GM18858 (cell line): ENCODE measurements around the gene ODC1.

Experiments used
- ATAC-seq: cut with Tn5 transposase; IDR thresholded peaks from one replicate; pipeline ENCODE4 v1.9.1; 2021; ENCODE audit not compliant: unreplicated experiment

ODC1 gene

DNA sequence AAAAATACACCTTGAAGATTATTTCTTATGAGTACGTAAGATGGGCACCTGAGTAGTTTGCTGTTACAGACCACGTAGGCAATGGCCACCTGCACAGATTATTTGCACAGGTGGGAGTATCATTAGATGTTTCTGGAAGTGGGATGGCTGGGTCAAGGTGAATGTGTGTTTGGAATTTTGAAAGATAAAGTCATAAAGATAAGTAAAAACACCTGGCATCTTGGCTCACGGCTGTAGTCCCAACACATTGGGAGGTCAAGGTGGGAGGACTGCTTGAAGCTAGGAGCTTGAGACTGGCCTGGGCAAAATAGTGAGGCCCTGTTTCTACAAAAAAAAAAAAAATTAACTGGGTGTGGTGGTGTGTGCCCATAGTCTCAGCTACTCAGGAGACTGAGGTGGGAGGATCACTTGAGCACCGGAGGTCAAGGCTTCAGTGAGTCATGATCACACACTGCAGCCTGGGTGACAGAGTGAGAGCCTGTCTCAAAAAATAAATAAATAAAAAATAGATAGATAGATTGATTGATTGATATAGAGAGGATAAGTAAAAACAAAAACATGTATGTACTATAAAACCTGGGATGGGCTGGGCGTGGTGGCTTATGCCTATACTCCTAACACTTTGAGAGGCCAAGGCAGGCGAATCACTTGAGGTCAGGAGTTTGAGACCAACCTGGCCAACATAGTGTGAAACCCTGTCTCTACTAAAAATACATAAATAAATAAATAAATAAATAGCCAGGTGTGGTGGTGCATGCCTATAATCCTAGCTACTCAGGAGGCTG is 30.4 kb downstream of the ODC1 start:
- ATAC-seq, result no peak

DNA sequence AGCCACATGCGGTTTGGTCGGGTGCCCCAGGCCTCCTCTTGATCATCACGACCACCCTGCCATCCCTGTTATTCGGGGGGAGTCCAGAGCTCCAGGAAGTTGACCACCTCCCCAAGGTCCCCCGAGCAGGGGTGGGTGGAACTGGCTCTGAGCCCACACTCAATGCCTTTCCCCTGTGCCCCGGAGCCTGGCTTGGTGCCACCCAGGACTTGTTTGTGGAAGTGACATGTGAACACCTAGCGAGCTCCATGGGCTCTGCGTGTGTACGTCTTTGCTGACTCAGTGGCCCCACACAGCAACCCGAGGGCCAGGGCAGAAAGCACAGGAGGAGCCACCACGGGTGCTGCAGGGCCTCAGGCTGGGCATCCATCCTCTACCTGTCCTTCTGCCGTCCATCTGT is 32.5 kb downstream of the ODC1 start:
- no peak for ATAC-seq

DNA sequence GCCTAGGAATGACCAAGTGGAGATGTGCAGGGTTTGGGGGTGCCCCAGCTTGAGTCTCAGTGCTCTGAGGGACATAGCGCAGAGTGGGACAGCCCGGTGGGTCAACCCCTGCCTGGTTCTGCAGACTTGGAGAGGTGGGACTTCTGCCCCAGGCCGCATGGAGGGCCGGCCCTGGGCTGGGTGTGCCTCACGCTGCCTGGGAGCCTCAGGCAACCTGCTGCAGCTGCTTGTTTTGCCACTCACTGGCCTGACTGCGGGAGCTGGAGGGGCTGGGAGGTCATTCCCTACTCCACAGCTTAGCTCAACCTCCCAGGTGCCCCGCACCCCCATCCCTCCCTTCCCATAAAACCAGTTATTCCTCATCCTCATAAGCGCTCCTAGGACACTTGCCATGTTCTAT is 33.1 kb downstream of the ODC1 start:
- no peak for ATAC-seq

DNA sequence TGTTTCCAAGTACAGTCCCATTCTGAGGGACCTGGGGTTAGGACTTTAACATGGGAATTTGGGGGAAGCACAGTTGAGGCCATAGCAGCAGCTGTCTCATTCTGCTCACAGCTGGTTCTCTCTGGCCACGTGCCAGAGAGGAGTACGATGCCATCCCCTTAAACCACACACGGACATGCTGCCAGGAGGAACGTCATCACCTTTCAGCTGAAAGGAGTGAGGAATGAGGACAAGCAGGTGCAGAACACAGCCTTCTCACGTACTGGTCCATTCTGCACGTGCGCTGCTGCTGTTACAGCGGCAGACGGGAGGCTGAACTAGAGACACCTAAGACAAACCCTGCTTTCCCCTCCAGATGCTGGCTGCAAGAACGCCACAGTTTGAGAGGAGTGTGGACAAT is 33.5 kb downstream of the ODC1 start:
- ATAC-seq, result no peak

DNA sequence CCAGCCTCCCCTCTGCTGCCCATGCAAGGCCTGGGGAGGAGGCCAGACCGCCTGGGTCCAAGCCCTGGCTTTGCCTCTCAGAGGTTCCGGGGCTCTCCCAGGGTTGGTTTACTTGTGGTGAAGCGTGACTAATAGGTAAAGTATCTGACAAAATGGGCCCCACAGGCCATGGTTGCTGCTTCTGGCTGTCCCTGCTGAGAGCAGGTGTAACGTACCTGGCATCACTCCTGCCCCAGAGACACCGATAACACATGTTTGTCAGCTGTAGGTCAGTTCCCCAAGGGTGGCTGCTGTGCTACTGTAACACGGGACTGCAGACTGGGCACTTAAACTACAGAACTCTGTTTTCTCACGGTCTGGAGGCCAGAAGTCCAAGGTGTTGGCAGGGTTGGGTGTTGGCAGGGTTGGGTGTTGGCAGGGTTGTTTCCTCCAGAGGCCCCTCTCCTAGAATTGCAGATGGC is 34.1 kb downstream of the ODC1 start:
- ATAC-seq, result no peak

DNA sequence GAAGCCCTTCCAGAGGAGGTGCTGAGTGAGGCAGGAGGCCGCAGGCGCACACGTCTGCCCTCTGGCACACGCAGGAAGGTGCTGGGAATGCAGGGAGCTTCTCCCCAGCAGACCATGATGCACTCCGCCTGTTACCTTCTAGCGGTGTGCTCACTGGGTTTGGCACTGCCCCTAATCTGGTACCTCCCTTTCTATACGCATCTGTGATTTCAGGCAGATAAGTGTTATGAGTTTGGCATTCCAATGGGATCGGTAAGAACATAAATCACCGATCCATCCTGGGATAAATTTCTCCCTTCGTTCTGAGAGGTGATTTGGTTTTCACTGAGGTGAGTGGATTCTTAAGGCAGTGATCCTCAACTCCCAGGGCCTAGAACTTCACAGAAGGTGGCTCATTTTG is 34.6 kb downstream of the ODC1 start:
- no peak for ATAC-seq

DNA sequence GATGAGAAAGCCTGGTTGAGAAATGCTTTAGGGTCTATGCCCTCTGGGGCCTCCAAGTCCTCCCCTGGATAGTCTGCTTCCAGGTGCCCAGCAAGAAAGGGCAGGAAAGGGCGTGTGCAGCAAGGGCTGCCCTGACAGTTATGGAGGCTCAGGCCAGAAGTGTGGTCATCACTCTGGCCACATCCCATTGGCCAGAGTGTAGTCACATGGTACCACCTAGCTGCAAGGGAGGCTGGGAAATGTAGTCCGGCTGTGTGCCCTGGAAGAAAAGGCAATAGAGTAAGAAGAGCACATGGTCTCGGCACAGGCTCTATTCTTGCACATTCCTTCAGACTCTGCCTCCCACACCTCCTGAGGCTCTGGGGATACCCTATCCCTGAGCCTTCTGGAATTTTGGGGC is 35.7 kb downstream of the ODC1 start:
- ATAC-seq, result no peak

DNA sequence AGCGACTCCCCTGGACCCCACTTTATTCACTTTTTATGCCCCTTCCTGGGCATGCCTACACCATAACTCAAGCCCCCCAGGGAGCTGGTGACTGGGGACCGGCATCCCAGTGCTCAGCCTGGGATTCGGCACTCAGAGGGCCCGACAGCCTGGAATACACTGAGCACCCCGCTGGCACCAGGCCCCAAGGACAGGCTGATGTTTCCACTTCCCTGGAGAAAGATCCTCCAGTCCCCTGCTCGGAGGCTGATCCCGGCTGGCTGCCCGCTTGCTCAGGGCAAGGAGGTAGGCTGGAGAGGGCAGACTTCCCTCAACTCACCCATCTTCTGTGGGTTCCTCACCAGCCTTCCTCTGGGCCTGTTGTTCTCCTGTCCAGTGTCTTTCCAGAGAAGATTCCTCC is 36.6 kb downstream of the ODC1 start:
- ATAC-seq, result no peak

DNA sequence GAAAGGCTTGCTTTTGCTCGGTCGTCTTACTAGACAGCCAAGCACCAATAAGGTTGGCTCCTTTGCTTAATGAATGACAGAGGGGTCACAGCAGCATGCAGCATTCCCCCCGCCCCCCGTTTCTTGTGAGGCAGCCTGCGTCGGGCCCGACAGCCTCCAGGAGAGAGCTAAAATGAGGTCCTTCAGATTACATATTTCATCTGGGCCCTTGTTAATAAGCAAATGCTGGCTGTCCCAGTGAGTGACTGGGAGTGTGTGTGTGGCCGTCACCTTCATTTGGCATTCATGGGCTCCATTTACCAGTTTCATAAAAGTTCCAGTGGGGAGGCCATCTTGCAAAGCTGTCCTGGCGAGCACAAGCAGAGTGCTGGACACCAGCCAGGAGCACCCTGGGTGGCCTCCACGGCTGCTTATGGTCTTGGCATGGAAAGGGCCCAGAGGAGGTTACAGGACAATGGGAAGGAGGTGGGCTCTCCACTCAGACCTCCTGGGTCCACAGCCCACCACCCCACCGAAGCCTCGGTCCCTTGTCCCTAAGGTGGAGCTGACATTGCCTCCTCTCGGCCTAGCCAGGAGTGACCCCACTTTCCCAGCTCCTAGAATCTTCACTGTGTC is 37.2 kb downstream of the ODC1 start:
- no peak for ATAC-seq

DNA sequence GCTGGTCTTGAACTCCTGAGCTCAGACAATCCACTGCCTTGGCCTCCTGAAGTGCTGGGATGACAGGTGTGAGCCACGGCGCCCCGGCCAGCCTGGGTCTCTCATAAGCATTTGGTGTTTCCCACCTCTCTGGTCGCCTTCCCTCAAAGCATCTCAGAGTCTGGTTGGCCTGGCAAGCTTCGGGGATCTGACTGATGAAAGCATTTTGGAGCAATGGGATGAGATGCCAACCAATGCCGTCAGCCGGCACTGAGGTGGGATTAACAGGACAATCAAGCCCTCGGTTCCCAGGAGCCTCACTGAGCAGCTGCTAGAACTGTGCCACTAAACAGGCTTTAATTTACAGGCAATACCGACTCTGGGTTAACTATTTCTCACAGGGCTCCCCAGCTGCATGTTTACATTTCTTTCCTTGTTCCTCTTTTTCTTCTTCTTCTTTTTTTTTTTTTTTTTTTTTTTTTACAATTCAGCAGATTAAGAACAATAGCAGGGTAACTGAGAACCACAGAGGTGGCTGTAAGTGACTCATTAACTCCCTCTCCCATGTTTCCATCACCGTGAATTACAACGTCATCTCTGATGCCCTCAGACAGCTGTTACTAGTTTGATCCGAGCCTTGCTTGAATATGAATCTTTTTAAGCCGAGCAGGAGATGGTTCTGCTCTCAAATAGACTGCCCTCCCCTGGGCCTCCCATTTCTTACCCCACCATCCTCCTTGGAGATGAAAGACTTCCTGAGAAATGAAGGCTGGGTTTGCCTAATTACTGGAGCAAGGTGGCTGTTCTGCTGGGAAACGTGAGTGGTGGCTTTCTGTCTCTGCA is 37.9 kb downstream of the ODC1 start:
- peak; percentile 65 for ATAC-seq

DNA sequence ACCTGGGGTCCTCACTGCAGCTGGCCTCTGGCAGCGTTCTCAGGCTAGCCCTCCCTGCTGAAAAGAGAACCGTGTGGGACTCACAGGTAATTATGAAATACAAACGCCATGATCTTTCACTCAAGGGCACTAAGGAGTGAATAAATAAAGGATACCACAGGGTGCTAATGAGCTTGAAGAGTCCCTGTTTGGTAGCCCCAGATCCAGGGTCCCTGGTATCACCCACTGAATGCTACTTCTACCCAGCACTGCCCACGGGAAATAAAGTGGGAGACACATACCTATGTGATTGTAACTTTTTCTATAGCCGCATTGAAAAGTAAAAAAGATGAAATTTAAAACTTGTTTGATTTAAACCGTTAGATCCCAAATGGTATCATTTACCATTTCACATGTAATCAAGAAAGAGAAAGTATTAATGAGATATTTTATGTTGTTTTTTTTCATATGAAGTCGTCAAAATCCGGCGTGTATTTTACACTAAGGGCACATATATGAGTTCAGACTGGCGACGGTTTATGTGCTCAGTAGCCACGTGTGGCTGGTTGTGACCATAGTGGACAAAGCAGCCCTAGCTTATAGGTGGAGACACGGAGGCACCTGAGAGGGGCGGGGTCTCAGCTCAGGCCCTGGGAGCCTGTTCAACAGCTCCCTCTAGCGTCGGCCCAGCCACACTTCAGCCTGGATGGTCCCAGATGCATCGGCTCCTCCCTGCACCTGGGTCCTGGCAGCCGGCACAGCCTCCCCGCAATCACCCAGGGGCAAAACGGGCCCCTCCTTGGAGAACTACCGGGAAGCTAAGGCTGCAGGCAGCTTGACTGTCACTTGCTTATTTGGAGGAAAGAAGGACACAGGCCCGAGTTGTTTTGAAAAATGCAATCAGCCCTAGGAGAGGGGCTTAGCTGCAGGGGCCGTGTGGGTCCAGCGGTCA is 39.2 kb downstream of the ODC1 start:
- ATAC-seq, result peak; percentile 29

DNA sequence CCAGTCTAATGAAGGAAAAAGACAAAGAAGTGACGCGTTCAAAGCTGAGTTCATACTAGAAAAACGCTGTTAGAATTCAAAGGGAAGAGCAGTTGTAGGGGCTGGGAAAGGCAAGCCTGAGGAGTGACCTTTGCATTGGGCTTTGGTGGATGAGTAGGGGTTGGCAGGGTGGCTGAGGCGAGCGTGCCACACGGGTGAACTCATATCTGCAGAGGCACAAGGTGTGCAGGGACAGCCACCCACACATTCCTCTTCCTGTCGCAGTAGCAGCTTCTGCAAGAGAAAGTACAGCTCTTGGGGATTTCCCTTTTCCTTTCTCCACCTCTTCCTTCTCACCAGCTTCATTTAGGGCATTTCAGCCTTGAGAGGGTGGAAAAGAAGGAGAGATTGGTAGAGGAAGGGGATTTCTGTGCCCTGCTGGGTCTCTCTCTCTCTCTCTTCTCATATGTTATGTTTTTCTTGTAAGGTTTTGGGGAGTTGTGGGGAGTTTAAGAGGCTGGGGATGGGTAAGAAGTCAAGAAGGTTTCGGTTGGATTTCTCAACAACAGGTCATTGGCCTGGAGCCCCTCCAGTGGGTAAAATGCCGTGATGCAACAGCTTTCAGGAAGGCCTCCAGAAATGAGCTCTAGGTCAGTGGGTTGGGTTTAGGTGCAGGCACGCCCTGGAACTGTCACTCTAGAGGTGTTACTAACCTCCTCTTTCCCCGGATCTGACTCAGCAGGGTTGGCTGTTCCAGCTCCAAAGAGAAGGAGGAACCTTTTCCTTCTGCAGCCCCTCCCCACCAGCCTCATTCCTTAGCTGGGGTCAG is 40.1 kb downstream of the ODC1 start:
- ATAC-seq, result peak; percentile 36

DNA sequence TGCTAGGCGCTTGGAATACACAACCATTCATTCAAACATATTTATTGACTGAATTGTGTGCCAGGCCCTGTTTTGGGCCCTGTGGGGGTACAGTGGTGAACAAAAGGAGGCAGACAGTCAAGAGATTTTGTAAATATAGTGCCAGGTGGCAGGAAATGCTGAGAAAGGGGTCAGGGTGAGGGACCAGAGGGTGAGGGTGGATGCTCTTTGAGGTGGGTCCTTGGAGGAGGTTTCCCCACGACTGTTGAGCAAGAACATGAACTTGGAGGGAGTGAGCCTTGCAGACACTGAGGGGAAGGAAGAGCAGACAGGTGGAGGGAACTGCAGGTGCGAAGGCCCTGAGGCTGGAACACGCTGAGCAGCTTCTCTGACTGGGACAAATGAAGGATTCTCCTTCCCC is 40.7 kb downstream of the ODC1 start:
- no peak for ATAC-seq

DNA sequence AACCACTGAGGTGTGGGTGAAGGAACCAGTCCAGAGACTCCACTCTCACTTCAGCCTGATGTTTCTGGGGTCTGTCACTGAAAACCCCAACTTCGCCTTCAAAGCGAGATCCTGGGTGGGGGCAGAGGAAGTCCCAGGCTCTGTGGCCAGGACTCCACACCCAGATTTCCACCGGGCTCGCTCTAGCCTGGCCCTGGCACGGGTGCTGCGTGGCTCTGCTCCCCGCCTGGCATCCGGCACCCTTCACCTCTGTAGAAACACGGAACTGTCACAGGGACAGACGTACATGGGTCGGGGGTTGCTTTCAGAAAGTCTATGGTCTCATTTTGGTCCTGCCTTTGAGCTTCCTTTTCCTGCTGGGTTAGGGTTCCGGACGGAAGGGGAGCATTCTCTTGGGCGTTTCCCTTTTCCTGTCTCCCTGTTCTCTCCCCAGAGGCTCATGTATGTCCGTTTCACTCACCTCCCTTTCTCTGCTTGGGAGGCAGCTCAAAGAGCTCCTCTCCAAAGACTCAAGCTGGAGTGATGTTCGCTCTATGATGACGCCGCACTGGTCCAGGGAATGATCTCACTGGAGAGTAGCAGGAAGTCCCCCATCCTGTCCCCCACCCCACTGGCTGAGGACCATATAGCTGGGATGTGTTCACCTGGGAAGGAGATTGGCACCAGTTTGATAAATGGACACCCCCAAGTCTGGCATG is 41.5 kb downstream of the ODC1 start:
- ATAC-seq, result no peak

DNA sequence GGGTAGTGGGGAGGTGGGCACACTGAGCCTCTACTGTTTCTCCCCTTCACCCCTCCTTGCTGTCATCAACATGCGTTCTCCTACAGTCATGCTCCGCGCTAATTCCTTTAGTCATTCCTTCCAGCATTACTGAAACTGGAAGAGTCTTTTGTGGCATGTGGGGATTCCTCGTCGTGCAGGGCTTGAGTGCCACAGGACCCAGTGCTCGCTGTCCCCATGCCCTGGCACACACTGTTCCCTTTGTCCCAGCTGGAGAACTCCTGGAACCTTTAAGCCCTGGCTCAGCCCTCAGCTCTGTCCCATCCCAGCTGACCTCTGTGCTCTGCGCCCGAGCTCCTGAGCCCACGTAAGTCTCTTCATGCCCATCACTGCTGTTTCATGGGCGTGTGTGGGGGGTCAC is 42.1 kb downstream of the ODC1 start:
- ATAC-seq, result no peak

DNA sequence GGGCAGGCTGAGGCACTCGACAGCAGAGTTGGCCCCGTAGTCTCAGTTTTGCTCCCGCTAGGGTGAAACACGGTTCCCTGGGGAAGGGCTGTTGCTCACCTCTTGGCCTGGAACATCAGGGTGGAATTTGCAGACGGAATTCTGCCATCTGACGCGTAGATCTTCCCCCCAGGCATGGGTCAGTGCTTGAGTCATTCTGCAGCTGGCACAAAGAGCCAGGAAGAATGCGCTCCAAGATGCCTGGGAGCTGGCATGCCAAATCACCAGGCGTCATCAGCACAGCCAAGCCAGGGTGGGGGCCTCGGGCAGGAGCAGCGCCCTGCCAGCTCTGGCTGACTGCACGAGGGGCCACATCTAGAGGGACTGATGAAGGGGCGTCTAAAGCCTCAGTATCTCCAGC is 42.7 kb downstream of the ODC1 start:
- no peak for ATAC-seq

DNA sequence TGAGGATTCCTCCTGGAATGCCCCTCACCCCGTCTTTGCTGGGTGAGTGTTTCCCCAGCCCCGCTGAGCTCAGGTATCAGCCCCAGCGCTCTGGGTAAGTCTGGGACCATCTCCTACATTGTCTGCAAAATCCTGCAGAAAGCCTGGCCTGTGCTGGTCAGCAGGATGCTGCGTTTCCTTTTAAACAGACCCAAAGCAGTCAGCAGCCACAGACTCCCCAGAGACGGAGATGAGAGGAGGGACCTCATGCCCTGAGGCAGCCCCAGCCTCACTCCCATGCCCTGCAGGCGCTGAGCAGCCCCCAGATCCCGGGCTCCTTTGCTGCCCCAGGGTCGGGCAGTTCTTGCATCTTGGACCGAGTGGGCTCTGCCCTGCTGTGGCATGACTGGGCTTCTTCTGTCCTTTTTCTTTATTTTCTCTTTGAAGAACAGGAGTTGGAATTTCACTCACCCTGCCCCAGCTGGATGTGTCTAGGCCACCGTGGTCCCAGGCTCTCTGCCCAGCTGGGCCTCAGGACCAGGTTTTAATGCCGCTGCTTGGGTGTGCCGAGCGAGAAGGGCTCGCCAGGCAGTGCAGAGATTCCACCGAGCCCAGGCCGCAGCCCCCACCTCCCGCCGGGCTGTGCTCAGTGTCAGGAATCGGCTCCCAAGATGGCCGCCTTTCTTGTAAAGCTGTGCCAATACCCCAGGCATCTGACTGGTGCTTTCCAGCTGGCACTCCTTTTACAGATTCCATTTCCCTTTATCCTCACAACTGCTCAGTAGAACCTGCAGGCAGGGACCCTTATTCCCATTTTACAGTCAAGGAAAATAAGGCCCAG is 43.6 kb downstream of the ODC1 start:
- no peak for ATAC-seq

DNA sequence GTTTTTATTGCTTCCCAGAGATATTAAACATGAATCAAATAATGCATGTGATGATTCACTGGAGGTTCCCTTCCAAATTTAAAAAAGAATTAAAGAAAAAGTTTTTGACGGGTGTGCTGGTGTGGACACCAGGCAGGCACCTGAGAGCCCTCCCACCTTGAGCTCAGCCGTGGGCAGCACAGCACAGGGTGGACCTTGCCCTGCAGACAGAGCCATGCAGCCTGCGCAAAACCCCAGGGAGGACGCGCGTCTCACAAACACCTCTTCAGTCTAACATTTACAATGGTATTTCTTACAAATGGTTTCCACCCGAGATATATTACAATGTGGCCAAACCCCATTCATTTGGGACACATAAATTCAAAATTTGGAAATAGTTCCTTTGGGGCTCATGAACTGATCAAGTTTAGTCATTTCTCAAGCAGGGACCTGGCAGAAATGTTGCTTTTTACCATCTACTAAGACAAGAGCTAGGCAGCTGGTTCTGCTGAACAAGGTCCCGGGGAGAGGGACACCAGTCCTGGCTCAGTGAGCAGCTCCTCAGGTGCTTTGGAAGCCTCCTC is 45.4 kb downstream of the ODC1 start:
- no peak for ATAC-seq
